HepG2 (cell line): ENCODE data around the gene NEAT1. TPM values are rescaled to one million over a fixed set of nuclear protein-coding genes. Genes with fewer than 3 reads are reported as not detected.

Experiments
- AKAP8 ChIP-seq: sonication (generic); formaldehyde crosslinking; IDR thresholded peaks from 2 replicates; pipeline ENCODE4 v1.5.1; 2020; ENCODE audit warnings: mild to moderate bottlenecking, missing genetic modification reagents
- CBX2 ChIP-seq, 2 experiments: fragments of 200-600 bp in 1 of 2; sonication (generic); formaldehyde crosslinking in 1 of 2; IDR thresholded peaks; 2 replicates each; pipeline versions ENCODE4 v1.7.0 to v1.8.1; 2018 to 2022; ENCODE audit warnings: low read depth in 2 of 2, low read length in 1 of 2, mild to moderate bottlenecking in 1 of 2, missing genetic modification reagents in 1 of 2
- DNMT3B ChIP-seq: conservative IDR thresholded peaks from 2 replicates; pipeline ENCODE4 v1.6.1; 2016; ENCODE audit warnings: missing biosample characterization, control low read depth
- ELF1 ChIP-seq: sonication (generic); formaldehyde crosslinking; IDR thresholded peaks from 2 replicates; pipeline ENCODE4 v1.4.0; 2020; ENCODE audit warnings: missing genetic modification reagents
- GATA4 ChIP-seq: sonication (generic); IDR thresholded peaks from 2 replicates; pipeline ENCODE4 v1.6.1; 2016; ENCODE audit warnings: antibody characterized with exemption, low read depth, borderline replicate concordance
- HMGA1 ChIP-seq: sonication (generic); formaldehyde crosslinking; conservative IDR thresholded peaks from 2 replicates; pipeline ENCODE4 v1.4.0; 2020; ENCODE audit warnings: missing genetic modification reagents
- KIAA2018 ChIP-seq: sonication (generic); formaldehyde crosslinking; IDR thresholded peaks from 2 replicates; pipeline ENCODE4 v1.5.0; 2020; ENCODE audit warnings: mild to moderate bottlenecking, missing genetic modification reagents, borderline replicate concordance
- MTA3 ChIP-seq: sonication (generic); formaldehyde crosslinking; IDR thresholded peaks from 2 replicates; pipeline ENCODE4 v1.4.0; 2020; ENCODE audit warnings: missing genetic modification reagents
- NKX3-1 ChIP-seq: sonication (generic); formaldehyde crosslinking; IDR thresholded peaks from 2 replicates; pipeline ENCODE4 v1.5.0; 2020; ENCODE audit warnings: missing genetic modification reagents
- RFXANK ChIP-seq: IDR thresholded peaks from 2 replicates; pipeline ENCODE4 v1.6.1; 2016
- RNF219 ChIP-seq: sonication (generic); formaldehyde crosslinking; IDR thresholded peaks from 2 replicates; pipeline ENCODE4 v1.5.0; 2020; ENCODE audit warnings: mild to moderate bottlenecking, missing genetic modification reagents
- SOX6 ChIP-seq, 2 experiments: fragments of 450-650 bp in 1 of 2; sonication (generic) in 1 of 2; formaldehyde crosslinking in 1 of 2; IDR thresholded peaks; 2 replicates each; pipeline versions ENCODE4 v1.4.0 to v1.6.1; 2017 to 2020; ENCODE audit warnings: antibody characterized with exemption in 1 of 2, mild to moderate bottlenecking in 1 of 2, missing genetic modification reagents in 1 of 2
- TRAFD1 ChIP-seq: sonication (generic); formaldehyde crosslinking; IDR thresholded peaks from 2 replicates; pipeline ENCODE4 v1.5.1; 2020; ENCODE audit warnings: missing genetic modification reagents, mild to moderate bottlenecking, borderline replicate concordance
- XBP1 ChIP-seq: sonication (generic); formaldehyde crosslinking; IDR thresholded peaks from 2 replicates; pipeline ENCODE4 v1.5.0; 2020; ENCODE audit warnings: missing genetic modification reagents
- ZNF121 ChIP-seq: sonication (generic); formaldehyde crosslinking; IDR thresholded peaks from 2 replicates; pipeline ENCODE4 v1.5.0; 2020; ENCODE audit warnings: mild to moderate bottlenecking, missing genetic modification reagents
- polyA plus RNA-seq, 8 experiments: library from polyadenylated mRNA; depleted of rRNA in 3 of 8; stranded (reverse) in 7 of 8; unstranded in 1 of 8; fragments of >200 nt; fragmentation: Illumina TruSeq in 4 of 8; extraction: Trizol in 4 of 8; gene quantifications; 2 replicates each; pipeline versions ENCODE4 v1.2.1 to v1.2.3, GENCODE V29; 2011 to 2016; ENCODE audit warnings: low read depth in 4 of 8, missing spikeins in 1 of 8, mixed read lengths in 1 of 8; ENCODE audit not compliant: insufficient read depth in 1 of 8
- total RNA-seq, 5 experiments: library from RNA; depleted of rRNA; stranded (reverse); fragments of >200 nt; fragmentation: Illumina TruSeq; extraction: Trizol; gene quantifications; 2 replicates each; pipeline ENCODE4 v1.2.3, GENCODE V29; 2016; ENCODE audit warnings: low read depth in 1 of 5

NEAT1 gene
- total and polyA plus RNA-seq, 2 of the 13 experiments (the other 11 are each of a cell fraction or from before 2014, with no cell fraction given), result 20.5 to 41.2 TPM

- TF ChIP-seq SOX6 (IDR thresholded peaks at IDR 0.05) (no peak), SOX6 (CRISPR knock-in tag; IDR thresholded peaks at IDR 0.05) (peak; percentile 45; the same call in 1 of the 2 replicates), KIAA2018 (0 out of 2 replicates have a peak, but pooled peaks have one; percentile 24), MTA3 (0 out of 2 replicates have a peak, but pooled peaks have one; percentile 47), ELF1 (CRISPR knock-in tag) (peak; percentile 63), HMGA1 (no peak), XBP1 (CRISPR knock-in tag) (0 out of 2 replicates have a peak, but pooled peaks have one; percentile 47), AKAP8 (CRISPR knock-in tag) (no peak), GATA4 (no peak), ZNF121 (CRISPR knock-in tag) (no peak), NKX3-1 (no peak), TRAFD1 (CRISPR knock-in tag) (no peak), DNMT3B (CRISPR knock-in tag) (no peak), RNF219 (CRISPR knock-in tag) (no peak), RFXANK (CRISPR knock-in tag) (no peak), CBX2 (IDR thresholded peaks at IDR 0.05; ENCODE audit: low read depth, low read length) (no peak), CBX2 (CRISPR knock-in tag; IDR thresholded peaks at IDR 0.05; ENCODE audit: low read depth) (no peak)
Measured at GRCh38 chr11:65477149-65477965, 54.8 kb downstream of the NEAT1 start (continued).
